ENCODE results near the gene KHDRBS2.

DNA sequence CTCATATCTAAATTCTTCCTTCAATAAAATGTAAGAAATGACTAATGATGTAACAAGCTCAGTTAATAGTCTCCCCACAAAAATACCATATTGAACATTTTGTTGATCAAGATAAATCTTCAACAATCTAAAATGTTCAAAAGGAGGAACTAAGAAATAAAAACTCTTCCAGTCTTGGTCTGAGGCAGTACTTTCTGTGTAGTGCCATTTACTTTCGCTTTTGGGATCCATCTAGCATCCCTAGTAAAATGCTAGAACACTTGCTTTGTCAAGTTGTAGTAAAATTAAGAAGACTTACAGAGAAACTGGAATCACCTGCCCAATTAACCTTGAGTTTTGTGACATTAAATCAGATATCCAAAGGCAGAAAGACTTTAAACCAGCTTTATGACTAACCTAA lies 246.4 kb downstream of the KHDRBS2 start:
- TF ChIP-seq, protein P1, sequence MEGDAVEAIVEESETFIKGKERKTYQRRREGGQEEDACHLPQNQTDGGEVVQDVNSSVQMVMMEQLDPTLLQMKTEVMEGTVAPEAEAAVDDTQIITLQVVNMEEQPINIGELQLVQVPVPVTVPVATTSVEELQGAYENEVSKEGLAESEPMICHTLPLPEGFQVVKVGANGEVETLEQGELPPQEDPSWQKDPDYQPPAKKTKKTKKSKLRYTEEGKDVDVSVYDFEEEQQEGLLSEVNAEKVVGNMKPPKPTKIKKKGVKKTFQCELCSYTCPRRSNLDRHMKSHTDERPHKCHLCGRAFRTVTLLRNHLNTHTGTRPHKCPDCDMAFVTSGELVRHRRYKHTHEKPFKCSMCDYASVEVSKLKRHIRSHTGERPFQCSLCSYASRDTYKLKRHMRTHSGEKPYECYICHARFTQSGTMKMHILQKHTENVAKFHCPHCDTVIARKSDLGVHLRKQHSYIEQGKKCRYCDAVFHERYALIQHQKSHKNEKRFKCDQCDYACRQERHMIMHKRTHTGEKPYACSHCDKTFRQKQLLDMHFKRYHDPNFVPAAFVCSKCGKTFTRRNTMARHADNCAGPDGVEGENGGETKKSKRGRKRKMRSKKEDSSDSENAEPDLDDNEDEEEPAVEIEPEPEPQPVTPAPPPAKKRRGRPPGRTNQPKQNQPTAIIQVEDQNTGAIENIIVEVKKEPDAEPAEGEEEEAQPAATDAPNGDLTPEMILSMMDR (IDR thresholded peaks at IDR 0.05; ENCODE audit: extremely low read depth in 1 of 2, insufficient read depth in 1 of 2, low read depth in 1 of 2, low read length in 2 of 2), result no peak
- no peak for TF ChIP-seq JUN (IDR thresholded peaks at IDR 0.05; ENCODE audit: borderline replicate concordance, insufficient read depth, insufficient read length, low read depth)

Data from endothelial cell of umbilical vein (primary cell).